GM12878 (cell line): ENCODE data around the gene IP6K3. TPM values are rescaled to one million over a fixed set of nuclear protein-coding genes. Genes with fewer than 3 reads are reported as not detected.

ENCODE experiments used
- ATAC-seq: fragments of 200-7000 bp; cut with Tn5 transposase; 3 replicates; pipeline ENCODE4 v1.9.1; 2020; ENCODE audit warnings: mild to moderate bottlenecking, moderate library complexity
- BruUV-seq: library from RNA; stranded (reverse); fragments of 400-500 nt; replicated peaks from 2 replicates; lab custom pipeline; 2021; lab: Mats Ljungman, UMichigan
- CTCF ChIA-PET: fragments of 300-600 bp; sonication (Branson Sonifier 250); formaldehyde crosslinking; extraction: SDS; loops from one replicate; lab custom pipeline; 2021; ENCODE audit warnings: inconsistent platforms; lab: Yijun Ruan, JAX
- POLR2A ChIA-PET: fragments of 350-600 bp; formaldehyde crosslinking; extraction: SDS; loops from one replicate; lab custom pipeline; 2021; ENCODE audit warnings: inconsistent platforms; lab: Charles Lee
- RAD21 ChIA-PET: fragments of 300-600 bp; sonication (Branson Sonifier 250); formaldehyde crosslinking; loops from one replicate; lab custom pipeline; 2023; ENCODE audit warnings: antibody characterized with exemption; ENCODE audit not compliant: unreplicated experiment; lab: Charles Lee
- SMC1A ChIA-PET: fragments of 300-600 bp; sonication (Branson Sonifier 250); formaldehyde crosslinking; loops from one replicate; lab custom pipeline; 2023; ENCODE audit not compliant: unreplicated experiment, uncharacterized antibody; lab: Charles Lee
- DNase-seq: peaks from one replicate; pipeline ENCODE4 v3.0.0-alpha.2; 2011; ENCODE audit warnings: low read depth, low spot score
- FAIRE-seq: peaks from 3 replicates; lab custom pipeline; 2011; peaks lifted over from hg19 to GRCh38; lab: Jason Lieb, UNC
- H2AFZ ChIP-seq: 2 replicates; pipeline ENCODE4 v1.6.0; 2011; ENCODE audit warnings: low read depth, low read length, control low read depth; ENCODE audit not compliant: control insufficient read depth
- H3K27ac ChIP-seq: 2 replicates; pipeline ENCODE4 v1.5.1; 2011; ENCODE audit warnings: control low read depth; ENCODE audit not compliant: control insufficient read depth, insufficient read depth
- H3K27me3 ChIP-seq, 2 experiments: replicated peaks in 1 of 2; 2 replicates each; pipeline versions ENCODE4 v1.6.0 to v1.6.1; 2011; ENCODE audit warnings: low read length in 1 of 2; ENCODE audit not compliant: control insufficient read depth in 2 of 2, insufficient read depth in 2 of 2
- H3K36me3 ChIP-seq, 2 experiments: 2 replicates each; pipeline ENCODE4 v1.5.1; 2011; ENCODE audit warnings: low read length in 1 of 2; ENCODE audit not compliant: control insufficient read depth in 2 of 2, insufficient read depth in 2 of 2
- H3K4me1 ChIP-seq: 2 replicates; pipeline ENCODE4 v1.6.1; 2011; ENCODE audit warnings: mild to moderate bottlenecking, low read length, moderate library complexity, mixed read lengths; ENCODE audit not compliant: control insufficient read depth, insufficient read depth
- H3K4me2 ChIP-seq: 2 replicates; pipeline ENCODE4 v1.6.0; 2011; ENCODE audit warnings: control low read depth; ENCODE audit not compliant: control insufficient read depth, insufficient read depth
- H3K4me3 ChIP-seq: fragments of 200-600 bp; sonication (generic); 2 replicates; pipeline ENCODE4 v1.5.1; 2016
- H3K79me2 ChIP-seq: 2 replicates; pipeline ENCODE4 v1.6.0; 2011; ENCODE audit warnings: low read length; ENCODE audit not compliant: control insufficient read depth, insufficient read depth
- H3K9ac ChIP-seq: 2 replicates; pipeline ENCODE4 v1.8.0; 2011; ENCODE audit warnings: low read length, control low read depth, mixed read lengths; ENCODE audit not compliant: control insufficient read depth, insufficient read depth
- H3K9me3 ChIP-seq: replicated peaks from 3 replicates; pipeline ENCODE4 v1.5.1; 2011; ENCODE audit warnings: mild to moderate bottlenecking, low read length; ENCODE audit not compliant: control insufficient read depth, insufficient read depth
- H4K20me1 ChIP-seq: 2 replicates; pipeline ENCODE4 v1.6.0; 2011; ENCODE audit not compliant: control insufficient read depth, insufficient read depth
- BCLAF1 ChIP-seq: fragments of 450-650 bp; IDR thresholded peaks from 2 replicates; pipeline ENCODE4 v1.6.1; 2017; ENCODE audit warnings: antibody characterized with exemption, mild to moderate bottlenecking, moderate library complexity
- CHD1 ChIP-seq: IDR thresholded peaks from 2 replicates; pipeline ENCODE4 v1.6.1; 2012; ENCODE audit warnings: low read depth, low read length, improper control_type of control experiment
- DPF2 ChIP-seq: fragments of 450-650 bp; IDR thresholded peaks from 2 replicates; pipeline ENCODE4 v1.6.1; 2017; ENCODE audit warnings: mild to moderate bottlenecking
- ESRRA ChIP-seq: IDR thresholded peaks from 2 replicates; pipeline ENCODE4 v1.6.1; 2012; ENCODE audit warnings: mild to moderate bottlenecking, low read length, improper control_type of control experiment
- KAT2A ChIP-seq: conservative IDR thresholded peaks from 2 replicates; pipeline ENCODE4 v1.6.1; 2011; ENCODE audit warnings: low read depth, low read length; ENCODE audit not compliant: control insufficient read depth
- MYC ChIP-seq: IDR thresholded peaks from 2 replicates; pipeline ENCODE4 v1.6.1; 2011; ENCODE audit warnings: mild to moderate bottlenecking, low read length, moderate library complexity, inconsistent platforms; ENCODE audit not compliant: insufficient read depth, insufficient replicate concordance, insufficient read length, severe bottlenecking
- REST ChIP-seq: IDR thresholded peaks from 2 replicates; pipeline ENCODE4 v1.6.1; 2012; ENCODE audit warnings: mild to moderate bottlenecking, low read depth, low read length
- STAT1 ChIP-seq: fragments of 450-650 bp; conservative IDR thresholded peaks from 2 replicates; pipeline ENCODE4 v1.6.1; 2014; ENCODE audit warnings: antibody characterized with exemption, mild to moderate bottlenecking
- SUPT20H ChIP-seq: IDR thresholded peaks from 2 replicates; pipeline ENCODE4 v1.6.1; 2011; ENCODE audit warnings: low read depth, mild to moderate bottlenecking, low read length, moderate library complexity, borderline replicate concordance; ENCODE audit not compliant: control insufficient read depth
- YY1 ChIP-seq: IDR thresholded peaks from 2 replicates; pipeline ENCODE4 v1.6.1; 2011; ENCODE audit warnings: low read depth, mild to moderate bottlenecking, low read length
- ZNF592 ChIP-seq: fragments of 450-650 bp; IDR thresholded peaks from 2 replicates; pipeline ENCODE4 v1.6.1; 2017; ENCODE audit warnings: mild to moderate bottlenecking, moderate library complexity
- WGBS: methylation state at CpG from one replicate; pipeline ENCODE4 v1.1.6; 2016; ENCODE audit warnings: low lambda C conversion rate; ENCODE audit not compliant: insufficient replicate concordance, insufficient coverage; ENCODE audit errors: missing lambda C conversion rate; 5-methylcytosine and 5-hydroxymethylcytosine counted together
- in situ Hi-C: fragments of 300-500 bp; cut with MboI; formaldehyde crosslinking; loops from 9 replicates; pipeline ENCODE4 v1.14.3; 2018; ENCODE audit warnings: mixed read lengths
- intact Hi-C: fragments of 100-400 bp; cut with micrococcal nuclease; formaldehyde crosslinking; loops from one replicate; pipeline ENCODE4 v1.14.2; 2022; ENCODE audit not compliant: unreplicated experiment
- polyA plus RNA-seq, 11 experiments: library from polyadenylated mRNA; depleted of rRNA in 4 of 11; unstranded in 6 of 11; stranded (reverse) in 5 of 11; fragments of >200 nt; fragmentation: Nextera tagmentation in 4 of 11; fragmentation: Illumina TruSeq in 1 of 11; extraction: Ambion mirVana in 4 of 11; extraction: Trizol in 1 of 11; gene quantifications; 1 replicate in 1 of 11; 2 replicates in 10 of 11; pipeline versions ENCODE4 v1.2.1 to v1.2.3, GENCODE V29; 2011 to 2016; ENCODE audit warnings: inconsistent platforms in 2 of 11, missing spikeins in 2 of 11, low read depth in 1 of 11
- total RNA-seq, 4 experiments: library from RNA; depleted of rRNA in 3 of 4; stranded (reverse); fragments of >200 nt in 3 of 4; fragmentation: Illumina TruSeq in 1 of 4; extraction: Trizol in 1 of 4; gene quantifications; 2 replicates each; pipeline versions ENCODE4 v1.2.1 to v1.2.3, GENCODE V29; 2013 to 2021

Gene IP6K3
- total and polyA plus RNA-seq, 10 of the 15 experiments (the other 5 are each of a cell fraction or from before 2014, with no cell fraction given): 0.02 to 0.15 (median 0.09) TPM; not detected in 7

- no peak for TF ChIP-seq REST
These were observed at the start of gene IP6K3 (continued) for GRCh38 chr6:33746651-33747100.

GRCh38 chr6:33794910-33795623, 48.4 kb upstream of the IP6K3 start:
- no peak for FAIRE-seq
- 27% methylated on average over 14 of the region's 14 CpGs for WGBS
- intact Hi-C loops: no loop called here
- TF ChIP-seq SUPT20H (no peak), KAT2A (no peak), CHD1 (no peak), STAT1 (no peak), DPF2 (no peak), MYC (no peak), BCLAF1 (no peak), YY1 (no peak), ESRRA (no peak), ZNF592 (no peak)

More at GRCh38 chr6:33794910-33795623, 48.4 kb upstream of the IP6K3 start:
- H3K9me3 ChIP-seq: no peaks in the 10 kb centered on the region
- RAD21 ChIA-PET: no interaction called here
- H3K36me3 ChIP-seq: no peaks in the 10 kb centered on the region
- DNase-seq (no peak), ATAC-seq (no peak)
- no peaks in the 10 kb centered on the region for H3K4me1 ChIP-seq
- H3K27ac ChIP-seq: no peak overlapping the region
- no peak overlapping the region for H3K4me3 ChIP-seq
- no TSS peak for BruUV-seq
- no peaks in the 10 kb centered on the region for H4K20me1 ChIP-seq
- no peaks in the 10 kb centered on the region for H3K79me2 ChIP-seq
- CTCF ChIA-PET: interaction anchor here (1.1 kb wide), 1 partner anchor 24 kb away, joined by 6 read pairs; no protein-coding TSS in a partner anchor
- in situ Hi-C loops: no loop called here
- no peak overlapping the region for H3K4me2 ChIP-seq
- SMC1A ChIA-PET: no interaction called here
- peaks cover 0 to 4% of the 10 kb centered on the region in 2 experiments; a peak in 3 of 4 replicates for H3K27me3 ChIP-seq
- POLR2A ChIA-PET: no interaction called here
- no peak overlapping the region for H3K9ac ChIP-seq
- no peak overlapping the region for H2AFZ ChIP-seq
